HG02571 (cell line): ENCODE measurements around the gene XYLT1.

Experiments used
- ATAC-seq: cut with Tn5 transposase; IDR thresholded peaks from one replicate; pipeline ENCODE4 v1.9.1; 2021; ENCODE audit warnings: mild to moderate bottlenecking, moderate library complexity; ENCODE audit not compliant: unreplicated experiment

The XYLT1 gene

GRCh38 chr16:17294856-17295255, 175.9 kb downstream of the XYLT1 start:
- no peak for ATAC-seq

GRCh38 chr16:17293813-17294558, 176.8 kb downstream of the XYLT1 start:
- ATAC-seq = no peak

- ATAC-seq = no peak
Measured at GRCh38 chr16:17291289-17291688, 179.5 kb downstream of the XYLT1 start.

- ATAC-seq = no peak
Measured at GRCh38 chr16:17289674-17290635, 180.8 kb downstream of the XYLT1 start.

GRCh38 chr16:17289050-17289449, 181.7 kb downstream of the XYLT1 start:
- ATAC-seq = no peak

GRCh38 chr16:17287166-17287800, 183.5 kb downstream of the XYLT1 start:
- ATAC-seq = no peak

GRCh38 chr16:17286443-17286842, 184.3 kb downstream of the XYLT1 start:
- ATAC-seq = no peak

GRCh38 chr16:17283016-17283415, 187.7 kb downstream of the XYLT1 start:
- no peak for ATAC-seq

GRCh38 chr16:17282247-17282646, 188.5 kb downstream of the XYLT1 start:
- ATAC-seq = no peak

- no peak for ATAC-seq
Measured at GRCh38 chr16:17281052-17281451, 189.7 kb downstream of the XYLT1 start.

- no peak for ATAC-seq
Measured at GRCh38 chr16:17278988-17279387, 191.8 kb downstream of the XYLT1 start.

- no peak for ATAC-seq
Measured at GRCh38 chr16:17277981-17278381, 192.8 kb downstream of the XYLT1 start.

- ATAC-seq = no peak
Measured at GRCh38 chr16:17276610-17277009, 194.2 kb downstream of the XYLT1 start.

GRCh38 chr16:17276010-17276530, 194.7 kb downstream of the XYLT1 start:
- no peak for ATAC-seq

GRCh38 chr16:17275076-17276009, 195.4 kb downstream of the XYLT1 start:
- no peak for ATAC-seq

- ATAC-seq = no peak
Measured at GRCh38 chr16:17273142-17273561, 197.6 kb downstream of the XYLT1 start.

GRCh38 chr16:17272716-17273115, 198.0 kb downstream of the XYLT1 start:
- ATAC-seq = no peak

GRCh38 chr16:17271687-17272086, 199.1 kb downstream of the XYLT1 start:
- no peak for ATAC-seq

- no peak for ATAC-seq
Measured at GRCh38 chr16:17270683-17271109, 200.1 kb downstream of the XYLT1 start.

- no peak for ATAC-seq
Measured at GRCh38 chr16:17270111-17270510, 200.6 kb downstream of the XYLT1 start.
